Aorta (tissue), 5 donors: ENCODE data around the gene GDE1. TPM values are rescaled to one million over a fixed set of nuclear protein-coding genes. Genes with fewer than 3 reads are reported as not detected.

Experiments
- ATAC-seq: fragments of 200-7000 bp; cut with Tn5 transposase; one replicate; pipeline ENCODE4 v1.9.1; 2022; ENCODE audit warnings: moderate library complexity; ENCODE audit not compliant: low FRiP score
- DNase-seq, 2 donors: peaks; one replicate each; pipeline ENCODE4 v3.0.0-alpha.2; 2020
- H3K27ac ChIP-seq, 2 donors: one replicate each; pipeline ENCODE4 v1.5.1; 2013; ENCODE audit warnings: low read length in 2 of 2, mild to moderate bottlenecking in 2 of 2, moderate library complexity in 2 of 2, control low read depth in 1 of 2, inconsistent platforms in 1 of 2, low read depth in 1 of 2
- H3K27me3 ChIP-seq, 2 donors: one replicate each; pipeline ENCODE4 v1.6.1; 2013; ENCODE audit warnings: control low read depth in 1 of 2, low read length in 1 of 2, mild to moderate bottlenecking in 1 of 2, moderate library complexity in 1 of 2; ENCODE audit not compliant: insufficient read depth in 2 of 2, control insufficient read depth in 1 of 2
- H3K36me3 ChIP-seq, 2 donors: one replicate each; pipeline ENCODE4 v1.6.1; 2013; ENCODE audit warnings: control low read depth in 1 of 2, low read length in 1 of 2, mild to moderate bottlenecking in 1 of 2; ENCODE audit not compliant: insufficient read depth in 2 of 2, control insufficient read depth in 1 of 2
- H3K4me1 ChIP-seq, 2 donors: one replicate each; pipeline ENCODE4 v1.6.1; 2013; ENCODE audit warnings: low read length in 2 of 2, control low read depth in 1 of 2, mild to moderate bottlenecking in 1 of 2, moderate library complexity in 1 of 2; ENCODE audit not compliant: insufficient read depth in 2 of 2, control insufficient read depth in 1 of 2
- H3K4me3 ChIP-seq, 2 donors: one replicate each; pipeline ENCODE4 v1.5.1; 2013; ENCODE audit warnings: low read length in 2 of 2, control low read depth in 1 of 2, mild to moderate bottlenecking in 1 of 2
- H3K9me3 ChIP-seq: one replicate; pipeline ENCODE4 v1.6.1; 2013; ENCODE audit warnings: mild to moderate bottlenecking, low read length; ENCODE audit not compliant: control insufficient read depth
- WGBS, 2 donors: extraction: QIAGEN DNeasy Blood & Tissue Kit; methylation state at CpG; one replicate each; pipeline ENCODE4 v1.1.7; 2013; 5-methylcytosine and 5-hydroxymethylcytosine counted together
- intact Hi-C, 2 donors: fragments of 100-400 bp; cut with DNase I; formaldehyde crosslinking; loops; one replicate each; pipeline versions ENCODE4 v1.14.2 to v1.15.0; 2022
- polyA plus RNA-seq, 2 donors: library from polyadenylated mRNA; stranded (reverse); fragments of 200-250 nt; gene quantifications; one replicate each; pipeline ENCODE4 v1.2.3, GENCODE V29; 2013
- total RNA-seq, 2 donors: library from RNA; stranded (reverse); fragmentation: NEBNext Ultra II Directional; extraction: Animal tissue kit (Norgen Biotek cat#: 25700); gene quantifications; one replicate each; pipeline ENCODE4 v1.2.1, GENCODE V29; 2021
- donor health status: healthy with polysubstance abuse.
- donor health status: Bipolar disorder and iron deficiency.
- donor health status: DM: no; HTN: no; CAD: no.
- donor health status: DM: no; HTN: no; CAD: no.
- donor health status: DM: yes; HTN: yes; CAD: no.

GDE1 gene
- total and polyA plus RNA-seq, 4 donors, result 33.5 to 55.0 (median 40.8) TPM

- Histone ChIP-seq H3K9me3 (peaks cover 2% of the 10 kb centered on the region), H3K27ac (no peak overlapping the region), H3K27me3 (no peaks in the 10 kb centered on the region), H3K4me3 (no peak overlapping the region), H3K36me3 (no peaks in the 10 kb centered on the region), H3K4me1 (no peaks in the 10 kb centered on the region)
- ATAC-seq (no peak), DNase-seq (no peak)
- 59 to 60% methylated on average over 5 of the region's 5 CpGs for WGBS, 2 donors
- intact Hi-C loops, result no loop called here
Measured at GRCh38 chr16:19474617-19475016, 47.3 kb downstream of the GDE1 start.

- peaks cover 2% of the 10 kb centered on the region for H3K9me3 ChIP-seq
- no peak for DNase-seq
- H3K4me1 ChIP-seq, result no peaks in the 10 kb centered on the region
- H3K36me3 ChIP-seq, result no peaks in the 10 kb centered on the region
- no peak overlapping the region for H3K27ac ChIP-seq
- no peak overlapping the region for H3K4me3 ChIP-seq
- no peaks in the 10 kb centered on the region for H3K27me3 ChIP-seq
- WGBS, 2 donors, result 71 to 79% methylated on average over 6 of the region's 6 CpGs
- ATAC-seq, result no peak
- intact Hi-C loops, result no loop called here
Measured at GRCh38 chr16:19472482-19472881, 49.4 kb downstream of the GDE1 start.

GRCh38 chr16:19468300-19468699, 53.6 kb downstream of the GDE1 start:
- Histone ChIP-seq H3K4me3 (no peak overlapping the region), H3K9me3 (peaks cover 2% of the 10 kb centered on the region), H3K4me1 (no peaks in the 10 kb centered on the region), H3K27me3 (no peaks in the 10 kb centered on the region), H3K36me3 (no peaks in the 10 kb centered on the region), H3K27ac (no peak overlapping the region)
- 69 to 84% methylated on average over 3 of the region's 3 CpGs for WGBS, 2 donors
- intact Hi-C loops, result no loop called here
- ATAC-seq (no peak), DNase-seq (no peak)

GRCh38 chr16:19463468-19464315, 58.2 kb downstream of the GDE1 start:
- no peak for DNase-seq
- ATAC-seq, result no peak
- Histone ChIP-seq H3K9me3 (no peaks in the 10 kb centered on the region), H3K27ac (no peak overlapping the region), H3K27me3 (peaks cover 0 to 1% of the 10 kb centered on the region in 2 donors), H3K36me3 (no peaks in the 10 kb centered on the region), H3K4me1 (no peaks in the 10 kb centered on the region), H3K4me3 (no peak overlapping the region)
- intact Hi-C loops, result no loop called here
- 85 to 87% methylated on average over 12 of the region's 12 CpGs for WGBS, 2 donors

GRCh38 chr16:19460397-19460796, 61.5 kb downstream of the GDE1 start:
- 85 to 88% methylated on average over 2 of the region's 2 CpGs for WGBS, 2 donors
- H3K27ac ChIP-seq, result no peak overlapping the region
- DNase-seq (no peak), ATAC-seq (no peak)
- no peaks in the 10 kb centered on the region for H3K4me1 ChIP-seq
- intact Hi-C loops, result no loop called here
- no peak overlapping the region for H3K4me3 ChIP-seq
- H3K36me3 ChIP-seq, result no peaks in the 10 kb centered on the region
- no peaks in the 10 kb centered on the region for H3K9me3 ChIP-seq
- peaks cover 0 to 1% of the 10 kb centered on the region in 2 donors for H3K27me3 ChIP-seq

GRCh38 chr16:19458722-19459379, 63.0 kb downstream of the GDE1 start:
- Histone ChIP-seq H3K27ac (no peak overlapping the region), H3K27me3 (peaks cover 0 to 1% of the 10 kb centered on the region in 2 donors), H3K4me1 (no peaks in the 10 kb centered on the region), H3K9me3 (peaks cover 1% of the 10 kb centered on the region), H3K36me3 (no peaks in the 10 kb centered on the region), H3K4me3 (no peak overlapping the region)
- WGBS, 2 donors, result 68 to 80% methylated on average over 9 of the region's 9 CpGs
- intact Hi-C loops, result no loop called here
- DNase-seq (no peak), ATAC-seq (no peak)

Other genes with a start within 250 kb of the GDE1 start
- gene CLEC19A, start 236.4 kb downstream of the GDE1 start, total RNA-seq, result not detected
- not detected for gene CLEC19A, start 236.4 kb downstream of the GDE1 start, polyA plus RNA-seq
- gene TMC5, start 104.2 kb downstream of the GDE1 start, total RNA-seq, result under 1 TPM in 1 of 2 donors, not detected in 1; 0.27 TPM
- 1 to 10 TPM in 1 of 2 donors, under 1 TPM in 1; 0.26 to 6.1 TPM for gene TMC5, start 104.2 kb downstream of the GDE1 start, polyA plus RNA-seq
- gene CCP110, start 1.8 kb upstream of the GDE1 start, total RNA-seq, result 10 to 100 TPM; 13.0 to 26.2 TPM
- gene CCP110, start 1.8 kb upstream of the GDE1 start, polyA plus RNA-seq, result 10 to 100 TPM in 1 of 2 donors, 1 to 10 TPM in 1; 4.4 to 12.7 TPM
- 10 to 100 TPM; 48.8 to 66.8 TPM for gene VPS35L, start 33.6 kb upstream of the GDE1 start, total RNA-seq
- gene VPS35L, start 33.6 kb upstream of the GDE1 start, polyA plus RNA-seq, result 10 to 100 TPM; 31.4 to 32.8 TPM
- 10 to 100 TPM in 1 of 2 donors, 1 to 10 TPM in 1; 7.6 to 11.6 TPM for gene KNOP1, start 196.1 kb upstream of the GDE1 start, total RNA-seq
- gene KNOP1, start 196.1 kb upstream of the GDE1 start, polyA plus RNA-seq, result 10 to 100 TPM in 1 of 2 donors, 1 to 10 TPM in 1; 6.5 to 12.9 TPM
- gene IQCK, start 196.2 kb upstream of the GDE1 start, total RNA-seq, result 1 to 10 TPM; 5.0 to 10.0 TPM
- 1 to 10 TPM; 4.0 to 6.4 TPM for gene IQCK, start 196.2 kb upstream of the GDE1 start, polyA plus RNA-seq